ENCODE measurements around the gene CTNNB1. TPM values are rescaled to one million over a fixed set of nuclear protein-coding genes. Genes with fewer than 3 reads are reported as not detected.
A peak's percentile ranks its signal among the peaks of the same experiment; 100 is the strongest.

Gene CTNNB1
- total and polyA plus RNA-seq, 2 of the 13 experiments (the other 11 are each of a cell fraction or from before 2014, with no cell fraction given), result 398 to 489 TPM

- TF ChIP-seq KIAA2018 (CRISPR knock-in tag; IDR thresholded peaks at IDR 0.05; ENCODE audit: borderline replicate concordance) (no peak), ZNF235 (CRISPR knock-in tag; IDR thresholded peaks at IDR 0.05; ENCODE audit: borderline replicate concordance) (no peak), AGO2 (optimal IDR thresholded peaks at IDR 0.05; ENCODE audit: low read depth, low read length) (no peak), ZNF121 (CRISPR knock-in tag; IDR thresholded peaks at IDR 0.05) (no peak), ZGPAT (CRISPR knock-in tag; IDR thresholded peaks at IDR 0.05) (peak; percentile 40; the same call in 1 of the 2 replicates), ZSCAN25 (CRISPR knock-in tag; IDR thresholded peaks at IDR 0.05) (no peak), FOXK1 (CRISPR knock-in tag; IDR thresholded peaks at IDR 0.05; ENCODE audit: borderline replicate concordance, low read depth) (no peak), CEBPB (IDR thresholded peaks at IDR 0.05; ENCODE audit: borderline replicate concordance, low read depth, low read length) (no peak), ZNF691 (CRISPR knock-in tag; IDR thresholded peaks at IDR 0.05; ENCODE audit: borderline replicate concordance, low read depth) (no peak), SMAD3 (CRISPR knock-in tag; IDR thresholded peaks at IDR 0.05) (0 out of 2 replicates have a peak, but pooled peaks have one; percentile 19), HES4 (CRISPR knock-in tag; IDR thresholded peaks at IDR 0.05; ENCODE audit: borderline replicate concordance) (no peak), YY1 (IDR thresholded peaks at IDR 0.05; ENCODE audit: insufficient read depth, insufficient replicate concordance, low read depth, low read length) (no peak), PCBP2 (optimal IDR thresholded peaks at IDR 0.05; ENCODE audit: low read depth, low read length, poor library complexity, severe bottlenecking) (no peak), ZNF432 (CRISPR knock-in tag; IDR thresholded peaks at IDR 0.05; ENCODE audit: borderline replicate concordance) (no peak), ZNF33B (CRISPR knock-in tag; IDR thresholded peaks at IDR 0.05) (no peak), SSRP1 (CRISPR knock-in tag; IDR thresholded peaks at IDR 0.05) (no peak), SOX6 (IDR thresholded peaks at IDR 0.05) (no peak), SOX6 (CRISPR knock-in tag; IDR thresholded peaks at IDR 0.05) (peak; percentile 63), ZMYM3 (CRISPR knock-in tag; IDR thresholded peaks at IDR 0.05) (peak; percentile 62), THAP11 (CRISPR knock-in tag; IDR thresholded peaks at IDR 0.05) (0 out of 2 replicates have a peak, but pooled peaks have one; percentile 17)
Measured at GRCh38 chr3:41274944-41275668, 75.8 kb downstream of the CTNNB1 start (continued).

Measured in HepG2 (cell line).